ENCODE data around the gene NLN.

DNA sequence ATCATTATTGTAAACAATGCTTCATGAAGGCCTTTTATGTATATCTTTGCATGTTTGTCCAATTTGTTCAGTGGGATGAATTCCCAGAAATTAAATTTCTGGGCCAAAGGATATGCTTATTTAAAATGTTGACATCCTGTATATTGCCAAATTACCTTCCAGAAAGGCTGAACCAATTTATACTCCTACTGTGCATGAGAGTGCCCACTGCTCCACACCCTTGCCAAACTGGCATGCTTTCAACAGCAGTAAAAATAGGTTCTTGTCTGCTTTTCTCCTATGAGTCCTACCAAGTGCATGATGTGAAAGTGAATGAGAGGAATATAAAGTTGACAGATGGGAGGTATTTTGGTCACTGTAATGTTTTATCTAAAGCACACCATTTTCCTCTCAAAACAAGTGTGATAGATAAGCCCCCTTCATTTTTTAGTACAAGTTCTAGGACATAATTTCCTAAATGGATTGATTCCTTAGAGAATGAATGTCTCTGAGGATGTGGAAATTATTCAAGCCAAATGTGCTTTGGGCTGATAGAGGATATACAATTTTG is 133.8 kb downstream of the NLN start:
- TF ChIP-seq, protein P1, sequence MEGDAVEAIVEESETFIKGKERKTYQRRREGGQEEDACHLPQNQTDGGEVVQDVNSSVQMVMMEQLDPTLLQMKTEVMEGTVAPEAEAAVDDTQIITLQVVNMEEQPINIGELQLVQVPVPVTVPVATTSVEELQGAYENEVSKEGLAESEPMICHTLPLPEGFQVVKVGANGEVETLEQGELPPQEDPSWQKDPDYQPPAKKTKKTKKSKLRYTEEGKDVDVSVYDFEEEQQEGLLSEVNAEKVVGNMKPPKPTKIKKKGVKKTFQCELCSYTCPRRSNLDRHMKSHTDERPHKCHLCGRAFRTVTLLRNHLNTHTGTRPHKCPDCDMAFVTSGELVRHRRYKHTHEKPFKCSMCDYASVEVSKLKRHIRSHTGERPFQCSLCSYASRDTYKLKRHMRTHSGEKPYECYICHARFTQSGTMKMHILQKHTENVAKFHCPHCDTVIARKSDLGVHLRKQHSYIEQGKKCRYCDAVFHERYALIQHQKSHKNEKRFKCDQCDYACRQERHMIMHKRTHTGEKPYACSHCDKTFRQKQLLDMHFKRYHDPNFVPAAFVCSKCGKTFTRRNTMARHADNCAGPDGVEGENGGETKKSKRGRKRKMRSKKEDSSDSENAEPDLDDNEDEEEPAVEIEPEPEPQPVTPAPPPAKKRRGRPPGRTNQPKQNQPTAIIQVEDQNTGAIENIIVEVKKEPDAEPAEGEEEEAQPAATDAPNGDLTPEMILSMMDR (IDR thresholded peaks at IDR 0.05): no peak
- TF ChIP-seq POLR2A (IDR thresholded peaks at IDR 0.05): no peak

Measured in thyroid gland (tissue), 4 donors.